D341Med (cell line): ENCODE measurements around the gene RASGEF1C.

Experiments used
- DNase-seq: peaks from one replicate; pipeline ENCODE4 v3.0.0; 2012; ENCODE audit warnings: low spot score

The RASGEF1C gene

DNA sequence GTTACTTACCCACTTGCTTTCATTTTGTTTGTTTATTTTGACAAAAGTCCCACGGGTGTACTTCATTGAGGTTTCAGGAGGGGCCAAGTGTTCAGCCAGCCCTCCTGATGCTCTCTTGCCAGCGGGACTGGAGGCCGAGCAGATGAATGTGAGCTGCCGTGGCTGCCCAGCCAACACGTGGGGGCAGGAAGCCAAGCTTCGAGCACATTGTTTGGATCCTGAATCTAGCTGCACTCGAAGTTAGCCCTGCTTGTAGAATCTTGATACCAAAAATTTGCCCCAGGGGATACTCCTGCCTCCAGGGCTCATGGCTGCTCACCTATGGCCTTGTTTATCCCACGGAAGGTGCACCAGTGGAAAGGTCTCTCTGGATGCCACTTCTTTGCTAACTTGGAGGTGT, 49.3 kb downstream of the RASGEF1C start:
- no peak for DNase-seq

DNA sequence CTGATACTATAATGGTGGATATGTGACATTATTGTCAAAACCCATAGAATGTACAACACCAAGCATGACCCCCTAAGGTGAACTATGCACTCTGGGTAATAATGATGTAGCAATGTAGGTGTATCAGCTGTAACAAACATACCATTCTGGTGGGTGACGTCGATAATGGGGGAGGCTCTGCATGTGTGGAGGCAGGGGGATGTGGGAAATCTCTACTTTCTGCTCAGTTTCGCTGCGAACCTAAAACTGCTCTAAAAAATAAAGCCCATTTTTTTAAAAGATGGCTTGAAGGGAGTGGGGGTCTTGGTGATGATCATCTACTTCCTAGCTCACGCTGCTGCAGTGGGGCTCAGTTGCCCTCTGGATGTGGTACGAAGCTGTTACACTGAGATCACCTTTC, 51.1 kb downstream of the RASGEF1C start:
- DNase-seq, result no peak

DNA sequence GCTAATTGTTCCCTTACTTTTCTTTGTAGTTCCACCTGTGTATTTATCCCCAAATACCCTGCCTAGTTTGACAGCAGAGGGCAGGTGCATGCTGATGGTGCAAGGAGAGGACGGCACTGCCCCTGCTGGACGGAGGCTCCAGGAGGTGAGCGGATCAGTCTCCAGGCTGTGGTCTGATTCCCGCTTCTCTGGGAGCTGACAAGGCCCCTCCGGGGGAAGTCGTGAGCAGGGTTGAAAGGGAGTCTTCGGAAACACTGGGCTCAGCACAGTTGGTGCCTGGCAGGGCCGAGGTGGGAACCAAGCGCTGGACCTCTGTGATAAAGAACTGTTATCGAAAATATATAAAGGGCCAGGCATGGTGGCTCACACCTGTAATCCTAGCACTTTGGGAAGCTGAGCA, 52.9 kb downstream of the RASGEF1C start:
- peak; percentile 37 for DNase-seq

DNA sequence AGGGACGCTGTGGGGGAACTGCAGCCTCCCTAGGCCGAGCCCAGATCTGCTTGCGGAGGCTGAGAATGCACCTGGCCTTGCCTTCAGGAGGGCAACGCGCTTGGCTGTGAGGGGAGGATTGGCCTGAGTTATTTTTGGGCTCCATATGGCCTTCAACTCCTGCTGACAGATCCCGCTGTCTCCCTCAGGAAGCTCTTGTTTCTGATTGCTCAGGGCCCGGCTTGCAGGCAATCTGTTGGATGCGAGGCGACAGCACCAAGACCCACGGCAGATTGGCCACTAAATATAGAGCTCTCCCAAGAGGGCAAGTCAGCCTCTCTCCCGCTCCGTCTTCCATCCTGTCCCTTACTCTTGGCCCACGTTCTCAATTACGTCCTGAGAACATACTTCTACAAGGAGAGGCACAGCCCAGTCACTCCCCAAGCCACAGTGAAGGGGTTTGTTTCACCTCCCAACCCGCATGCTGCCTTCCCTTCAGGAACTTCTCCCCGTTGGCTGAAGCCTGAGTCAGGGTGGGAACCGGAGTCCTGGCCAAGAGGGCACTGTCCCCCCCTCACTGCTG, 53.6 kb downstream of the RASGEF1C start:
- DNase-seq, result peak; percentile 71

DNA sequence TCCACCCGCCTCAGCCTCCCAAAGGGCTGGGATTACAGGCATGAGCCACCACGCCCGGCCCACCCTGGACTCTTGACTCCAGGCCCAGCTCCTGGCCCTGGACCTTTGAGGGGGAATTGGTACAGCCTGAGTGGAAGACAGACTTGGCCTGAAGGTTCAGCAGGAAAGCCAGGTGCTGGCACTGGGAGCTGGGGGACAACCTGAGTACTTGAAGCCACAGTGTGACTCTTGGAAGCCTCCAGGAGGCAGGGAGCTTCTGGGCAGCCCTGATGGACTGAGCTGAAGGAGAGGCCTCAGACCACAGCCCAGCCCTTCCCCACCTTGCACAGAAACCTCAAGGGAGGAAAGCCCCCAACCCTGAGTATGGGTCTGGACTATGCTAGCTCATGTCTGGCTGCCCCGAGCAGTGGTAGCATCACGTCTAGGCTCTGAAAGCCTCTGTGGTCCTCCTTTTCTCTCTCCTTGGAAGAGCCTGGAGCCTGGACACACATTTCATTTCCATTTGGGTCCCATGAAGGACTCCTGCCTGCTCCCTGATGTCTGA, 54.1 kb downstream of the RASGEF1C start:
- peak; percentile 16 for DNase-seq

DNA sequence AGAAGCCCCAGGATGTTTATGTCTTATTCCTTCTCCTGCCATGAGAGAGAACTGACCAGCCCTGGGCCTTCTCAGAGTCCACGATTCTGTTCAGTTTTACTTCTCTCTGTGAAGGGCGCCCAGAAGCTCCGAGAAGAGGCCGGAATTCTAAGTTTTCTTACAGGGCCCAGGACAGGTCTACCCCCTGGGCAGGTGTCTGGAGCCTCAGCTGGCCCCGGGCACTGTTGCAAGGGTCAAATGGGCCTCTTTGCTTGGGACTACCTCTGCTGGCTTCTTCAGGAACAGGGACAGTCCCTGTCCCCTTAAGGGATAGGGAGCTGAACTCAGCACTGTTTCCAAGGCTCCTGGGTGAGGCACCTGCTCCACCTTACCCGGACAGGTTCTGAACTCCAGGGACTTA, 55.0 kb downstream of the RASGEF1C start:
- DNase-seq, result peak; percentile 12

DNA sequence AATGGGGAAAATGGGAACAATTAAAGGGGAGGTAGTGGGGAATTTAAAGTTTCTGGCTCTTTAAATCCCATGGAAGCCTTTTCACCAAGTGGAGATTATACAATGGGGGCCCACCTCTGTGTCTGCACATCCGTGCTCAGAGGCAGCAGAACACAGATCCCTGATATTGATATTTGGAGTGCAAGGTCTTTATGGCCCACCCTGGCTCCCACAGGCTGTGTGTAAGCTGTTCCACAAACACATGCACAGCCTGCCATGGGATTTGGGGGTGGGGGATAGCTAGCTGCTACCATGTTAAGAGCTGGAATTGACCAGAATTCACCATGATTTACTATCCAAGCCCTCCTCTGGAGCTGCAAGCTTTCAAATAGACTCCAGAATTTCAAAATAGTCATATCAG, 55.9 kb downstream of the RASGEF1C start:
- no peak for DNase-seq

DNA sequence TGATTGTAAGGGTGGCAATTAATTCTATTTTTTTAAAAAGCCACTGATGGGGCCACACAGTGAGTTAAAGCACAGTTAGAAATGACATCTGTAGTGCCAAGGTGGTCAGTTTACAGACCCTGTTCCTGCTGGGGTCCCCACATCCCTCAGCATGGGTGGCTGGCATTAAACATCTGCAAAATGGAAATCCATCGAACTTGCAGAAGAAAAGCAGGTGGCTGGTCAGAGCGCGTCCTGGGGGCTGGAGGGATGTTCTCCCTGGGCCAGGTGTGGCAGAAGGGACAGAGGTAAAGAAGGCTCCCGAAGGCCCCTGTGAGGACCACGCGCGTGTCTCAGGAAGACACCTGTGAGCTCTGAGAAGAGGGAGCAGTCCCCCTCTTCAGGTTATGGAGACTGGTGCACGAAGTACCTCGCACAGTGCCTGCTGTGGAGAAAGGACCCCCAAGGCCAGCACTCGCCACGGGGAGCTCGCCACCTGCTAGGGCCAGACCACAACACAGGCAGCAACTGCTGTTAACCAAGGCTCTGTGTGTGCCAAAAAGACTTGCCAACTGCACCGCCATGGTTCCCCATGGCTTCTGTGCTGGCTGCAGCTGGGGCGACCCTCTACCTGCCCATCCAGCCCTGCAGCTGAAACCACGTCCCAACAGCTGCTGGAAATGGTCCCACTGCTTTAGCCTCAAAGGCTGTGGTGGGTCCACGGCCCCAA, 65.2 kb downstream of the RASGEF1C start:
- DNase-seq, result no peak

DNA sequence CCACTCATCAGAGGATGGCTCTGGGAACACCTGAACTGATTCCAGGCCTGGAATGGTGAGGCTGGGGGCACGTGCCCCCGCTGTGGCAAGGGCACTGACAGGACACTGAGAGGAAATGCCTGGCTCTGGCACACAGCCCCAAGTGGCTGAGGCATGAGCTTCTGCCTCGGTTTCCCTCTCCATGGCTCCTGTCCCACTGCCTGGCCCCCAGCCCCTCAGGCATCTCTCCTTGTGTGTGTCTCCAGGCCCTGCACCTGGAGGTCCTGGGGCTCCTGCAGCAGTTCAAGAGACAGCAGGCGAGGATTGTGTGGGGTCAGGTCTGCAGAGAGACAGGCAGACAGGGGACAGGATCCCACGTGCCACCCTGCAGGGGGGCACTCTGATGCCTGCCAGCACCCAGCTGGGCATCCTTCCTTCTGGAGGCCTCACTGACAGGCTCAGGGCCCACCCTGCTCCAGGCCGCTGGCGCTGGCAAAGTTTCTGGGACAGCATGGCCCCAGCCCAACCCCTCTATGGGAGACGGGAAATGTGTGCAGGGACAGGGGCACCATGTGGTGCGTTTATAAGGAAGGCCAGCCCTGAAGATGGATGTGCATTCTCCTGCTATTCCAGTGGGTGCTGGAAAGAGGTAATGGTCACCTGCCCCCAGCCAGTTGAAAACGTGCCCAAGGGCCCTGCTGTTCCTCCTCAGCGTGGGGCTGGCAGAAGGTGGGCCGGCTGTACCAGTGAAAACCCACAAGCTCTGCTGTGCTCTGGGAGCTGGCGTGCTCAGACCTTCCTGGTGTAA, 66.0 kb downstream of the RASGEF1C start:
- DNase-seq, result peak; percentile 18

DNA sequence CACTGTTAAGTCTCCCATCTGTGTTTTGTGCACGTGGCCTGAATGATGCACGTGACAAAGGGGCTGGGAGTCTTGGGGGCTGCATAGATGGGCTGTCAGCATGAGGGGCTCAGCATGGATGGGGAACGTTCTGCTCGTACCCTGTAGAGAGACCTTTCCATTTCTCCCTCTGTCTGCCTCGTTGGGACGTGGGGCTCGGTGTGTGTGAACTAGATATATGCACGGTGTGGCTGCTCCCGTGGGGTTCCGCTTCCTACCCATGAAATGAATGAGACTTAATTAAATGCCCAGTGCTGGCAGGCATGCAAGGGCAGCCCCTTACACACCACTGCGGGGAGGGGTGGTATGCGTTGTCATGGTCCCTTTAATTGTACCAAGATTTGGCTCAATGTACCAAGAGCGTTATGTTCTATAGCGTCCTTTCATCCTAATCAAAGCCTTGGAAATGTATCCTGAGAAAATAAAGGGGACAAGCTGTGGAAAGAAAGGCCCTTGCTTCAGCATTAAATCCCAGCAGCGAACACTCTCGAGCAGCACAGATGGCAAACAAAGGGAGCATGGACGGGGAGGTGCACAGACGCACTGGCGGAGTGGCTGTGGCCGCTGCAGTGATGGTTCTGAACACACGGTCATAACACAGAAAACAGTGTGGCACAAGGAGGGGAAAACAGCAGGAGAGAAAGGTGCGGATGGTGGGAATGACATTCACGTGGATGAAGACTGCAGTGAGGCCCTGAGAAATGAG, 66.8 kb downstream of the RASGEF1C start:
- DNase-seq, result peak; percentile 20

DNA sequence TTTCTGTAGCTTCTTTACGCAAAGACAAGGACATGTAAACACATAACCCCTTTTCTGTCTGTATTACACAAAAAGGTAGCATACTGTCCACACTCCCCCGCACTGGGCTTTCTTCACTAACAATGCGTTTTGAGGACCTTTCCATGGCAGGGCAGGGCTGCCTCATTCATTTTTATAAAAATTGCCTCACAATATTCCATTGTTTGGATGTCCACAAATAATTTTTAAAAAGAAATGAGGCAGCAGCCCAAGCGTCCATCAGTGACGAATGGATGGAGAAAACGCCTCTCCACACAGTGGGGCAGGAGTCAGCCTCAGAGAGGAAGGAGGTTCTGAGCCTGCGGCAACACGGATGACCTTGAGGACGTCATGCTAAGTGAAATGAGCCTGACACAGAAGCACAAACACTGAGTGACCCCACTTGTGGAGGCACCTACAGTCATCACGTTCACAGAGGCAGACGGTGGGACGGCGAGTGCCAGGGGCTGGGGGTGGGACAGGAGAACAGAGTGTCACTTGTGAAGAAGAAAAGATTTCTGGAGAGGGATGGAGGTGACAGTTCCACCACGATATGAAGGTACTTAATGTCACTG, 67.8 kb downstream of the RASGEF1C start:
- no peak for DNase-seq

DNA sequence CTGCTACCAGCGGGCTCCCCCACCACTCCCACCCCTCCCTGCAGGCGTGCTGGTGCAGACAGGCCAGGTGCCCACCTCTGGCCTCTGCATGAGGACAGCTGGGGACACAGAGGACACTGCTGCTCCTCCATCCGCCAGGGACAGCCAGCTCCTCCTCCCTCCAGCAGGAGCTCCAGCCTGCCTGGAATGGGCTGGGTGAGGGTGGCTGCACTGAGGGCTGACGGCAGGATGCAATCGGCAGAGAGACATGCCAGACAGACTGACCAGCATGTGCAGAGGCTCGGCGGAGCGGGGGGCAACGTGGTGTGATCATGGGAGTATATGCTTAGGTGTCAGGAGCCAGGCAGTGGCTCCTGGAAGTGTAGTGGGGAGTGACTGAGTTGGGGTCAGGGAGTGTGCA, 68.4 kb downstream of the RASGEF1C start:
- no peak for DNase-seq

DNA sequence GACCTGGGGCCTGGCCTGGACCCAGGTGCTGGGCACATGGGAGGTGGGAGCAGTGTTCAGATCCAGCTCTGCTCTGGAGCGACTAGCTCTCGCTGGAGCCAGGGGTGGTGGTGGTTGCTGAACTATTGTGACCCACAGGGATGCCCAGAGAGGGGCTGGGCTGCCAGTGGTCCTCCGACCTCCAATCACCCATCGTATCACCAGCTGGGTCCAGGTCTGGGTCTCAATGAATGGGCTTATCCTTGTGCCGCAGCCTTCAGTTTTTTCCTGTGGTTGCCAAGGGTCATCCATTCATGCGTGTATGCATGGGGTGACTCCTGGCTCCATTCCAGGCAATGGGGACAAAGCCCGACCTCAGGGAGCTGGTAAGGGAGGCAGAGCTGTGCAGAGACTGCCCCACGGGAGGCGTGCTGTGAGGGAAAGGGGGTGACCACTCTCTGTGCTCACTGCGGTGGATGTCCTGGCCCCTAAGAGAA, 68.9 kb downstream of the RASGEF1C start:
- no peak for DNase-seq

DNA sequence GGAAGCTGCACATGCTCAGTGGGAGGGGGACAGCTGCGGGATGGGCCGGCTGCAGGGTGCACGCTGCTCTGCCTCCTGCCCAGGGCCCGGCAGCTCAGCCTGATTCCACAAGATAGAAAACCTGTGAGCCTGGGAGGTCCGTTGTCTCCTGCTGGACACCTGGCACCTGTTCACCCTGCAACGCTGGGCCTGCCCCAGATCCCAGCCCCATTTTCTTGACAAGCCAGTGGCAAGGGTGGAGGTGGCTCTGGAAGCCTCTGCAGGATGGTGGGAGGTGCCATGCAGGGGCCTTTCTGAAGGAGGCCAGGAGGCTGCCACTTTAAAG, 69.3 kb downstream of the RASGEF1C start:
- peak; percentile 18 for DNase-seq

DNA sequence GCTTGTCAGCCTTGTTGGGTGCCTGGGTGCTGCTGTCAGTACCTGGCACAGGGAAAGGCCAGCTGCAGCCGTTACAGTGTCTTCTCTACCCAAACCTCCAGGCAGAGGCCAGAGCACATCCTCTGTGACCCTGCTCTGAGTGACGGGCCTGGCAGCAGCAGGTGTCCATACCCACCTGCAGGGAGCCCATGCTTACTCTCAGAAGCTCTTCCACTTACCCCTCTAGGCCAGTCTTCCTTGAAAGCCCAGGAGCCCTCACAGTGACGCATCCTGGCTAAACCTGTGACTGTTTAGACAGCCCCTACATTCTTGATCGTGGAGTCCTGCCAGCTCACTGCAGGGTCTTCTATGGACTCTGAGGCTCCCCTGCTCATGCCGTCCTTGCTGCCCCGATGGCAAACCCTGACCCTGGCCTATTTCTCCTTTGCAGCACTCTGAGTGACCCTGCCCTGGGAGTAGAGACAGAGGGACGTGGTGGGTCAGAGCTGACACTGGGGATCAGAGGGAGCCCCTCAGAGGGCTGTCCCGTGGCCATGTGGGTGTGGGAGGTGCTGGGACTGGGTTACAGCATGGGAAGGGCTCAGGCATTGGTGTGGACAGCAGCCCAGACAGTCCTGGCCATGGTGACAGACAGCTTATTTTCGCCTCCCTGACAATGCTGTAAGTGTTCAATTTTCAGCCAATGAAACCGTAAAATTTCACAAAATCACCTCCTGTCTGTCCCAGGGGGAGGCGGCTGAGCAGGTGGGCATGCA, 69.9 kb downstream of the RASGEF1C start:
- peak; percentile 17 for DNase-seq

DNA sequence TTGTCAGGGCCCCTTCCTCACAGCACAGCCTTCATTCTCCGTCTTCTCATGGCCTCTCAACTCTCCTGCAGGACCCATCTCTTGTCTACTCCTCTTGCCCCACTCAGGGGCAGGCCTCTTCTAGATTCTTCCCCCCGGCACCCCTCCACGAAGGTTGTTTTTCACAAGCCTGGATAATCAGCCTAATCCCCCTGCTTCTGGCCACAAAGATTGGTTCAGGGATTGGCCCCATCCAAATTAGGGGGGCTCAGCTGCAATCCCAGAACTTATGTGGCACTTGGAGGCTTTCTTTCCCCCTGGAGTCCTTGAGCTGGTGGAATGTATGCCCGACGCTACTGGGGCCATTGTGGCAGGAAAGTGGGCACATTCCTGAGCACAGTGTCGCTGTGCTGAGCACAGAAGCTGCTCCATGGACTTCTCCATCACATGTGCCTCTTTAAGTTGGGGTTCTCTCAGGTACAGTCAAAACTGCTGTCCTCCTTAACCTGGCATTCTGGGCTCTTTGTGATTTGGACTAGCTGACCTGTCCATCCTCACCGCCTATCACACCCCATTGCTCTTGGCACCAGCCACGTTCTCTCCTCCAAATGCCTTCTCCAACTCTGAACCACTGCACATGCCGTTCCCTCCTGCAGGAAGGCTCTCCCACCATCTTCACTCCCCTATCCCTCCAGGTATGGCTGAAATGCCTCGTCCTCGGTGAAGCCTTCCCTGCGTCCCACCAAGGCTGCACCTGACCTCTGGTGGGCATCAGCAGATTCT, 70.6 kb downstream of the RASGEF1C start:
- peak; percentile 24 for DNase-seq

DNA sequence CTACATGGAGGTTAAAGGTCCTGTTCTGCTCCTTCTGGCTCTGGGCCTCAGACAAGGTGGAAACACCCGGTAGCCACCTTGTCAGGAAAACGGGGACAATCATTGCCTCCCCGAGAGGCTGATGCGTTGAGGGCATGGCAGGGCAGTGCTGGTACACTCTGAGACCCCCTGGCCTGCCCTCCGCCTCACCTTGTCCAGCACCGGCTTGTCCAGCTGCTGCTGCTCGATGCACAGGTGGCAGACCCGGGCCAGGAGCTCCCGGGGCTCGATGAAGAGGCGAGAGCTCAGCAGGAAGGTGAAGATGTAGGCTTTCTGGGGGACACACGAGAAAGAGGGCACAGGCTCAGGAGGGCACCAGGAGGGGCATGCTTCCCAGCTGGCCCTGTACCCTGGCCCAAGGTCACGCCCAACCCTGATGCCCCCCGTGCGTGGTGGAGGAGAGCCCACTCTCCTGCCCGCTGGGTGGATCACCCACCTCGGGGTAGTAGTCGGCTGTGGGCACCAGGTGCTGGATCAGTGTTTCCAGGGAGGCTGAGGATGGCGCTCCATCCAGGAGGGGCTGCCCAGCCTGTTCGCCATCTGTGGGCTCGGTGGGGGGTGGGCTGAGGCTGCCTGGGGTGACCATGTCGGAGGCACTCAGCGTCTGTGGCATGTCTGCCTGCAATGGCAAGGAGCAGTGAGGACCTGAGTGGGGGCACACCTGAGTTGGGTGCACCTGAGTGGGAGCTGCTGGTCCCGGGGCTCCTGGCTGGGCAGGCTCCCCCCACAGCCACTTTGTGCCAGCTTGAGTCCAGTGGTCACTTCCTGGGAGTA, 71.4 kb downstream of the RASGEF1C start:
- peak; percentile 20 for DNase-seq

DNA sequence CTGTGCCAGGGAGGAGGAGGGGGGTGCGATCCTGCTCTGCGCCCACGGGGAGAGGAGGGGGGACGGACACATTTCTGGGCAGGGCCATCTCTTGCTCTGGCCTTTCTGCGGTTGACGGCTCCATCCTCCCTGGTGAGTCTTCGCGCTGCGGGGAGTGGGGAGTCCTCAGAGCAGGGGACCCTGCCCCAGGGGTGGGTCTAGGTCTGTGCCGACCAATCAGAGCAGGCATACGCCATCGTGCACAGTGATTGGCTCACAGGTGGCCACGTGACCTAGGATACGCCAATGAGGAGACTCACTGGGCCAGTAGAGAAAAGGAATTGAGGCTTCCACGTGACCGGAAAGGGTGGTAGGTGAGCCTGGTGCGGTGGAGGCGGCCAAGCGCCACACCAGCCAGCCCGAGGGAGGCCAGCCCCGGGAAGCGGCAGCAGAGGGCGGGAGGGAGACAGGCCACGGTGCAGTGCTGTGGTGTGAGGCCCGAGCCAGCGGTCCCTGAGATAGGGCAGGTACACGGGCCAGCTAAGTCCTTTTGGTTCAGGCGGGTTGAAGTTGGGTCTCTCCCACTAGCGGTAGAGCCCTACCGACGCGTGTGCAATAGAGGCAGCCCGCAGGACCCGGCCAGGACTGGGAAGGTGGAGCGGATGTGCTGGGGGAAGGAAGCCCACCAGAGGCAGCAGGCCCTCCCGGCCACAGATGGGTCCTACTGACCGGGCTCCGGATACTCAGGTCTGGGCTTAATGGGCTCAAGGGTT, 72.2 kb downstream of the RASGEF1C start:
- DNase-seq, result peak; percentile 21
